UCSD-AML1 (cell line): ENCODE results near the gene FAM163A.
"Not testable (repeated sequence)": the region's sequence is repeated elsewhere in the genome, so short reads cannot be mapped to it uniquely, and the experiment has no call there.

Source experiments
- DNase-seq: peaks from one replicate; lab custom pipeline; 2025; ENCODE audit not compliant: unreplicated experiment; lab: John Stamatoyannopoulos, UW

The FAM163A gene

DNA sequence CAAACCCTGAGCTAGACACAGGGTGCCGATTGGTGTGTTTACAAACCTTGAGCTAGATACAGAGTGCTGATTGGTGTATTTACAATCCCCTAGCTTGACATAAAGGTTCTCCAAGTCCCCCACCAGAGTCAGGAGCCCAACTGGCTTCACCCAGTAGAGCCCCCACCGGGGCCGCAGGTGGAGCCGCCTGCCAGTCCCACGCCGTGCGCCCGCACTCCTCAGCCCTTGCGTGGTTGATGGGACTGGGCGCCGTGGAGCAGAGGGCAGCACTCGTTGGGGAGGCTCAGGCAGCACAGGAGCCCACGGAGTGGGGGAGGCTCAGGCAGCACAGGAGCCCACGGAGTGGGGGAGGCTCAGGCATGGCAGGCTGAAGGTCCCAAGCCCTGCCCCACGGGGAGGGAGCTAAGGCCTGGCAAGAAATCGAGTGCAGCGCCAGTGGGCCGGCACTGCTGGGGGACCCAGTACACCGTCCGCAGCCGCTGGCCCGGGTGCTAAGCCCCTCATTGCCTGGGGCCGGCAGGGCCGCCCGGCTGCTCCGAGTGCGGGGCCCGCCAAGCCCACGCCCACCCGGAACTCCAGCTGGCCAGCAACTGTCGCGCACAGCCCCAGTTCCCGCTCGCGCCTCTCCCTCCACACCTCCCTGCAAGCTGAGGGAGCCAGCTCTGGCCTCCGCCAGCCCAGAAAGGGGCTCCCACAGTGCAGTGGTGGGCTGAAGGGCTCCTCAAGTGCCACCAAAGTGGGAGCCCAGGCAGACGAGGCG lies 93.8 kb downstream of the FAM163A start:
- not testable (repeated sequence) for DNase-seq

DNA sequence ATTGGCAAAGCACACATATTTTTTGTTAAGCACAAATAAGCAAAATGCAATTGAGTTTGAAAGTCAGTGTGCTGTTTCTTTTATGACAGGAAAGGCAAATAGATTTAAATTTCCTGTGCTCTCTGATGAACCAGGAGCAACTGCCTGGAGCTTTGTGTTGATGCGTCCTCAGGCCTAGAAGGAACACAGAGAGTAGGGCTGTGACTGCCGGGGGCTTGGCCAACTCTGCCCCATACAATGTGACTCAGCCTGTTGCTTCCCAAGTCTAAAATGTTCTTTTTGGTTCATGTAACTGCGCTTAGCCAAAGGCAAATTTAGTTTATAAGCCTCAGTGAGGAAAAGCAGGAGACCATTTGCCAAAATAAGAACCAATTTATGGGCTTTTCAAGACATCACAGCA lies 97.0 kb downstream of the FAM163A start:
- no peak for DNase-seq

DNA sequence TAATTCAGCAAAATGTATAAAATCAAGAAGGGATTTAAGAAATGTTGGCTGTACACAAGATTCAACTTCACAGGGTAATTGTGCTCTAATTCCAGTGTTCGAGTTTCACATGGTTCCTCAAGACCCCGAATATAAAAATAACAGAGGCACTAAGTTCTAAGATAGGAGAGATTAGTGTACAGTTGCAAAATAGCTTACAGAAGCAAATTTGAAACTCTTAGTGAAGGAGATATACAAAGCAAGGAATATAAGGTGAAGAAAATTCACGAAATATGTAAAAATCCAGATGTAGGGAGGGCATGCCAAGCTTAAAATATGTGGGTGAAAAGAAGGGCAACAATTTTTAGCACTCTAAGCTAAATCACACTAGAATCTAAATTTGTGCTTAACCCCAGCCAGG lies 105.1 kb downstream of the FAM163A start:
- no peak for DNase-seq

DNA sequence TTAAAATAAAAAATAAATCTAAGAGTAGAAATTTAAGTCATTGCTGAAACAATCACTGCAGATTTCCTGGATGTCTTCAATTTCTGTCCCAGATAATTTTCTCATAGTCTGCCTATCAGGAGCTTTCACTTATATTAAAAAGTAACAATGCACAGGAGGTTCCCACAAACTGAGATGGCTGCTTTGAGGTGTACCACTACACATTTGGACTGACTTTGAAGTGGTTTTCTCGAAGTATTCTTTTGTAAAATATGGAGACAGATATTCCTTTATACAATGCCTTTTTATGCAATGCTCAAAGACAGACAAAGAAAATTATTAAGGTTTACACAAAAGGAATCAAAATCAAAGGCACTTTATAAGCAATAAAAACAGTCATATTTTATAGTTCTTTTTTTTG lies 110.0 kb downstream of the FAM163A start:
- DNase-seq, result no peak

DNA sequence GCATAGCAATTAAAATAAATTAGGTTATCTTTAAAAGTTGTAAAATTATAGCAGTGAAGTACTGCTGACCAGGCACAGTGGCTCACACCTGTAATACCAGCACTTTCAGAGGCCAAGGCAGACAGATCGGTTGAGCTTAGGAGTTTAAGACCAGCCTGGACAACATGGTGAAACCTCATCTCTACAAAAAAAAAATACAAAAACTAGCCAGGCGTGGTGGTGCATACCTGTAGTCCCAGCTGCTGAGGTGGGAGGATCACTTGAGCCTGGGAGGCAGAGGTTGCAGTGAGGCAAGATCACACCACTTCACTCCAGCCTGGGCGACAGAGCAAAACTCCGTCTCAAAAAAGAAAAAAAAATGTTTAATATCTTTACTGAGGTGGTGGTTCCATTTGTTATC lies 112.7 kb downstream of the FAM163A start:
- not testable (repeated sequence) for DNase-seq

DNA sequence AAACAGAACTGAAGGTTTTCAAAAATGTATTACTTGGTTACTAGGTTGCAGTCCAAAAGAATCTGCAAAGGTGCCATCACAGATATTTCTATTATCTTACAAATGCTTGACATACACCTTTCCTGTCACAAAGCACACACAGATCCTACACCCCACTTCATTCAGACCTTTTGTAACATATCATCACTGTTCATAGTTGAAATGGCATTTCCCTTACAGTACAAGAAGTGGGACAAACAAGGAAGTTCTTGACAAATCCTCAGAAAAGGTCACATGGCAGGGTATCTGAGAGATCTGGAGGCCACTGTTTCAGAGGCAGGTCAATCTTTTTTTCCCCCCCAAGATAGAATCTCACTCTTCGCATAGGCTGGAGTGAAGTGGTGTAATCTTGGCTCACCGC lies 113.2 kb downstream of the FAM163A start:
- no peak for DNase-seq

DNA sequence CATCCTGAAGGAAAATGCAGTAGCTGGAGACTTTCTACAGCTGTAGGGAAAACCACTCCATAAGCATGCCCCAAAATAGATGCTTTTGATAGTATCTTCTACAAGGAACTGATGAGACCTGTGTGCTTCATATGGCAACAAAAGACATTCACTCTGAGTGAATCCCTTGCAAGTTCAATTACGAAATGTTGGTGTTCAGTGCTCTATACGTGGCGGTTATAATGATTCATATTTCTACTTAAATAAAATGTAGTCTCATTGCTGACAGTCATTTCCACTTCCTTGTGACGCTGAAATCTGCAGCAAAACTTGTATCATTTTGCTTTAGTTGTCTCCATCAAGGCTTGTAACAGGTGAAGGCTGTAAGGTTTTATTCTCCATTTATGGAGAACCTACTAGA lies 113.9 kb downstream of the FAM163A start:
- DNase-seq, result no peak

DNA sequence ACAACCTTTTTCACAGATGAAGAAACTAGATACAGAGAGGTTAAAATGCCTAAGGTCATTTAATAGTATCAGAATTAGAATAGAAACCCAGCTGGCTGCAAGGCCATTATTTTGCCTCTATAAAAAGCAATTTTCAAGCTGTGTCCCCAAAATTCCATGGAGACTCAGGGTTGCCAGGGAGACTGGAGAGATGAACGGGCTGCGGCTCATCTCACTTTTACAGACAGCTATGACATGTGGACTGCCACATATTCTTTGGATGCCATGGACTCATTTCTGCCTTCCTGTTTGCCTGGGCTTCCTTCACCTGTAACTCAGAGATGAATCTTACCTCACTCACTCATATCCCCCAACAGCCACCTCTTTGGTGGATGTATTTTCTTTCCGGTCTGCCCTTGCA lies 117.6 kb downstream of the FAM163A start:
- no peak for DNase-seq

DNA sequence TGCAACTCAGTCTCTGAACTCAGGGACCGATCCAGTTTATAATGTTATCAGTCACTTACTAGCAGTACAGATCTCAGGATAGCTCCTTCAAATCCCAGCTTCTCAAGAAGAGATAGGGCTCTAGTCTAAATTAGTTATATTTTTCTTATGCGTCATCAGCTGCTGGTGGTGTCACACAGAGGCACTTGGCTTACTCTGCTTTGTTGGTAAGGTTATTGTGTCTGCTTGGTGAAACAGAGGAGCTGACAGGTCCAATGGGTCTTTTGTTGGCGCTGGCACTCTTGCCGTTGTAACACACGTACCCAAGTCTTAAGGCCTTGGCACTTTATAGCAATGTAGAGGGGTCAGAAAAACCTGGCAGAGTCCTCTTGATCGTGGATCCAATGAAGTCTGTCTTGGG lies 122.3 kb downstream of the FAM163A start:
- no peak for DNase-seq
